ENCODE results near the gene KRTAP5-8. TPM values are rescaled to one million over a fixed set of nuclear protein-coding genes. Genes with fewer than 3 reads are reported as not detected.
"Not testable (repeated sequence)": the region's sequence is repeated elsewhere in the genome, so short reads cannot be mapped to it uniquely, and the experiment has no call there.

The KRTAP5-8 gene
- total RNA-seq, 8 experiments from 2014 or later = 0.11 to 0.81 (median 0.37) TPM; not detected in 1

DNA sequence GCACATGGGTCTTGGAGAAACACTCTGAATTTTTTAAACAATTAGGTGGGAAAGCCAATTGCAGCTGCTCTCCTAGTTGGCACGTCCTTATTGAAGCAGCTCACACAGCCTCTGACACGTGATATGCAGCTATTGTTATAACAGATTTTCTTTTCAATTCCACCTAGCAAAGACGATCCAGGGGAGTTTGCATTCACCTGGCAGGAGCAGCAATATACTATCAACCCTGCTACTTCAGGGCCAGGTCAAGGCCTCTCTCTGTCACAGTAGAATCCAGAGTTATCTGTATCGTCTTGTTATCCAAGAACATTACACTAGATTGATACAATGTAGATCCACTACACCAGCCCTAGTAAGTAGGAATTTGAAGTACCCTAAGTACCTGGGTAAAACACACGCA, 36.6 kb downstream of the KRTAP5-8 start:
- no peak overlapping the region for H3K4me3 ChIP-seq
- peaks cover 9 to 10% of the 10 kb centered on the region in 2 donors for H3K4me1 ChIP-seq (replicated peaks in 1 of 2)
- WGBS, 10 experiments = 16 to 80% (median 65%) methylated on average over 1 to 3 of the region's 5 CpGs
- no peak overlapping the region for H3K27ac ChIP-seq
- ATAC-seq (replicated peaks in 6 of 8) = no peak
- in situ Hi-C loops (cut with MboI; ENCODE audit: low pct_unique_long_range_greater_than_20kb in 2 of 9, low sequenced_read_pairs in 9 of 9, unreplicated experiment in 9 of 9) = no loop called here

DNA sequence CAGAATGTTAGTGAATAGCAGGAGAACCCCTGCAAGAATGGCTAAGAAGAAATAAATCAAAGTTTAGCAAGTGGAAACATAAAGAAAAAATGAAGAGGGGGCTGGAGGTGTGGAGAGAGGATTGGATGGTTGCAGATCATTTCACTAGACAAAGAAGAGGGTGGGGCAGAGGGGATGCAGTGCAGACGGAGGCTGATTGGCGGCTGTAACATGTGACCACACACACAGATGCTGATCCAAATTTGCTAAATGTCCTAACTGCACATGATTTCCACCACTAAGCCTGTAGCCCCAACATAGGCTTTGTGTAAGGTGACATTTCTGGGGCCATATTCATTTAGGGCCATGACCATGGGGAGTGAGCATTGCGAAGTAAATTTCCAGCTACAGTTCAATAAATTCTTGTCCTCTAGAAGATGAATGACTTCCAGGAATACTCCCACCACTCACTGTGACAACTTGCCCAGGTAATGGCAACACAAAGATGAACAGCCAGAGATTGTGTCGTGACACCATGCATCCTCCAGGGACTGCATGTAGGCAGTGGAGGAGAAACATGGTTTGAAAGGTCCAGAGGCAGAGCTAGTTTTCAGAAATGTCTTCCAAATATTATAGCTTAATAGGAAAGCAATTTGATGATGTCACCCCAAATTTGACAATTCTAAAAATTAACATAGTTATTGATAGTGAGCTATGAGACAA, 38.0 kb downstream of the KRTAP5-8 start:
- in situ Hi-C loops (cut with MboI; ENCODE audit: low pct_unique_long_range_greater_than_20kb in 2 of 9, low sequenced_read_pairs in 9 of 9, unreplicated experiment in 9 of 9) = no loop called here
- H3K4me1 ChIP-seq (replicated peaks in 1 of 2) = peaks cover 9 to 10% of the 10 kb centered on the region in 2 donors
- no peak overlapping the region for H3K27ac ChIP-seq
- no peak overlapping the region for H3K4me3 ChIP-seq
- 33 to 81% (median 69%) methylated on average over 1 to 3 of the region's 4 CpGs; no CpG with 5 or more reads in 2 of the 10 experiments for WGBS, 10 experiments
- ATAC-seq (replicated peaks in 6 of 8) = peak in 5 of 8 experiments; percentile 40 to 76 (median 57)

GRCh38 chr11:71576688-71577465, 39.1 kb downstream of the KRTAP5-8 start:
- in situ Hi-C loops (cut with MboI; ENCODE audit: low pct_unique_long_range_greater_than_20kb in 2 of 9, low sequenced_read_pairs in 9 of 9, unreplicated experiment in 9 of 9) = not testable (repeated sequence)
- 97 to 100% methylated on average over 1 to 5 of the region's 41 CpGs; no CpG with 5 or more reads in 8 of the 10 experiments for WGBS, 10 experiments

DNA sequence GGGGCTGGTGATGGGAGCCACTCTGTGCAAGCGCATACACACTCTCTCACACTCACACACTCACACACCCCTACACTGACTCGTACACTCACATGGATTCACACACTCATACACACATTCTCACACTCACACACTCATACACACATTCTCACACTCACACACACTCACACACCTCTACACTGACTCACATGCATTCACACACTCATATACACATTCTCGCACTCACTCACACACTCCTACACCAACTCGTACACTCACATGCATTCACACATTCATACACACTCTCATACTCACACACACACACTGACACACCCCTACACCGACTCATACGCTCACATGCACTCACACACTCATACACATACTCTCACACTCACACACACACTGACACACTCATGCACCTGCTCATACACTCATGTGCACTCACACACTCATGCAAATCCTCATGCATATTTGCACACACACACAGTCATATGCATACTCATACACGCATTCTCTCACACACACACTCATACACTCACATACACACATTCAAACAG, 39.7 kb downstream of the KRTAP5-8 start:
- in situ Hi-C loops (cut with MboI; ENCODE audit: low pct_unique_long_range_greater_than_20kb in 2 of 9, low sequenced_read_pairs in 9 of 9, unreplicated experiment in 9 of 9) = no loop called here
- Histone ChIP-seq H3K27ac (no peak overlapping the region), H3K4me1 (replicated peaks in 1 of 2) (peaks cover 9 to 10% of the 10 kb centered on the region in 2 donors), H3K4me3 (no peak overlapping the region)
- 17 to 100% (median 76%) methylated on average over 1 to 6 of the region's 7 CpGs; no CpG with 5 or more reads in 3 of the 10 experiments for WGBS, 10 experiments
- ATAC-seq (replicated peaks in 6 of 8) = no peak

More at GRCh38 chr11:71576688-71577465, 39.1 kb downstream of the KRTAP5-8 start:
- peaks cover 9 to 10% of the 10 kb centered on the region in 2 donors for H3K4me1 ChIP-seq (replicated peaks in 1 of 2)
- not testable (repeated sequence) for H3K27ac ChIP-seq; ATAC-seq (replicated peaks in 6 of 8); H3K4me3 ChIP-seq

GRCh38 chr11:71579513-71579912, 41.7 kb downstream of the KRTAP5-8 start:
- peaks cover 9 to 10% of the 10 kb centered on the region in 2 donors for H3K4me1 ChIP-seq (replicated peaks in 1 of 2)
- in situ Hi-C loops (cut with MboI; ENCODE audit: low pct_unique_long_range_greater_than_20kb in 2 of 9, low sequenced_read_pairs in 9 of 9, unreplicated experiment in 9 of 9); H3K4me3 ChIP-seq; H3K27ac ChIP-seq: not testable (repeated sequence)
- WGBS, 10 experiments = 67 to 75% methylated on average over 3 to 4 of the region's 7 CpGs; no CpG with 5 or more reads in 8 of the 10 experiments
- ATAC-seq (replicated peaks in 6 of 8) = peak in 4 of 8 experiments; percentile 15 to 86 (median 52)

- Histone ChIP-seq H3K27ac (no peak overlapping the region), H3K4me1 (replicated peaks in 1 of 2) (peaks cover 8 to 9% of the 10 kb centered on the region in 2 donors), H3K4me3 (no peak overlapping the region)
- 0 to 29% (median 15%) methylated on average over 2 to 7 of the region's 8 CpGs; no CpG with 5 or more reads in 1 of the 10 experiments for WGBS, 10 experiments
- in situ Hi-C loops (cut with MboI; ENCODE audit: low pct_unique_long_range_greater_than_20kb in 2 of 9, low sequenced_read_pairs in 9 of 9, unreplicated experiment in 9 of 9) = no loop called here
- peak; percentile 40 to 89 (median 60) for ATAC-seq (replicated peaks in 6 of 8)
Measured at GRCh38 chr11:71580057-71581003, 42.5 kb downstream of the KRTAP5-8 start.

DNA sequence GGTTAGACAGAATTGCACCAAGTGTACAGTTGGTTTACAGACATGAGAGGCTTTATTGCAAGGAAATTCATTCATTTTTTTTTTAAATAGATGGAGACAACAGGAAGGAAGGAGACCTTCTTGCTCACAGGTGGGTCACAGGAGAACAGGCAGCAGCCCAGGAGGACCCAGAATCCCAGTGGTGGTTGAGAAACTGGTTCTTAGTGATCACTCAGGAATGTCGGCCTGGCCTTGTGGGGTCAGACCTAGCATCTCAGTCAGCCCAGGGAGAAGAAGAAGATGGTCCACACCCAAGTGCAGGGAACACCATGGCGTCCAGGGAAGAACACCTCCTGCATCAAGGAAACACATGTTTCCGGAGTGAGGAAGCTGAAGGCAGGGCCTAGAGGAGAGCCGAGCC, 44.0 kb downstream of the KRTAP5-8 start:
- peaks cover 0 to 8% of the 10 kb centered on the region in 2 donors for H3K4me1 ChIP-seq (replicated peaks in 1 of 2)
- no peak overlapping the region for H3K4me3 ChIP-seq
- 48 to 100% (median 100%) methylated on average over 2 to 3 of the region's 4 CpGs; no CpG with 5 or more reads in 7 of the 10 experiments for WGBS, 10 experiments
- in situ Hi-C loops (cut with MboI; ENCODE audit: low pct_unique_long_range_greater_than_20kb in 2 of 9, low sequenced_read_pairs in 9 of 9, unreplicated experiment in 9 of 9) = no loop called here
- H3K27ac ChIP-seq = no peak overlapping the region
- no peak for ATAC-seq (replicated peaks in 6 of 8)

- in situ Hi-C loops (cut with MboI; ENCODE audit: low pct_unique_long_range_greater_than_20kb in 2 of 9, low sequenced_read_pairs in 9 of 9, unreplicated experiment in 9 of 9) = no loop called here
- Histone ChIP-seq H3K4me1 (replicated peaks in 1 of 2) (peaks cover 0 to 8% of the 10 kb centered on the region in 2 donors), H3K4me3 (no peak within 1 kb of the TSS), H3K27ac (no peak within 1 kb of the TSS)
- ATAC-seq (replicated peaks in 6 of 8) = no peak
- WGBS, 10 experiments = 20 to 90% methylated on average over 1 to 2 of the region's 3 CpGs; no CpG with 5 or more reads in 8 of the 10 experiments
Measured at GRCh38 chr11:71582309-71582895, 44.6 kb downstream of the KRTAP5-8 start, which contains the start of gene KRTAP5-11. KRTAP5-11 (minus strand) TSS chr11:71582875; CDS start chr11:71582837, 38 bp downstream.

DNA sequence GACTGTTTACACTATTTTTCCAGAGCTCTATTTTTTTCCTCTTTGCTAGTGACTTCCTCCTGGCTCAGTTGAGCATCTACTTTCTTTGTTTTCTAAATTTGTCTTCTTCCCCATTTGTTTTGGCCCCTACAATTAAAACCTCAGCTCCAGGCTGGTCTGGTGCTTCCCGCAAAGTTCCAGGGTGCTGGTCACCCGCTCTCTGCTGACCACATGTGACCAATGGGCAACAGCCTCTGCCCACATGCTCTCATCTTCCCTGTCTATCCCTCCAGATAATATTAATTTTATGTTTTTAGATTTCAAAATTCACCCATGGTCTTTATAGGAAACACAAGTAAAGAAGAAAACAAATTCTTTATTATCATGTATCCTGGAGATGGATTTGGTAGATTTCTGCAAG, 45.1 kb downstream of the KRTAP5-8 start:
- H3K4me3 ChIP-seq; ATAC-seq (replicated peaks in 6 of 8); H3K27ac ChIP-seq; in situ Hi-C loops (cut with MboI; ENCODE audit: low pct_unique_long_range_greater_than_20kb in 2 of 9, low sequenced_read_pairs in 9 of 9, unreplicated experiment in 9 of 9); H3K4me1 ChIP-seq (replicated peaks in 1 of 2): not testable (repeated sequence)
- WGBS, 10 experiments = 33 to 100% (median 92%) methylated on average over 2 of the region's 2 CpGs; no CpG with 5 or more reads in 3 of the 10 experiments

GRCh38 chr11:71585673-71586072, 47.8 kb downstream of the KRTAP5-8 start:
- H3K27ac ChIP-seq; ATAC-seq (replicated peaks in 6 of 8); H3K4me3 ChIP-seq; H3K4me1 ChIP-seq (replicated peaks in 1 of 2); in situ Hi-C loops (cut with MboI; ENCODE audit: low pct_unique_long_range_greater_than_20kb in 2 of 9, low sequenced_read_pairs in 9 of 9, unreplicated experiment in 9 of 9): not testable (repeated sequence)
- 20 to 100% (median 70%) methylated on average over 1 to 5 of the region's 5 CpGs for WGBS, 10 experiments

DNA sequence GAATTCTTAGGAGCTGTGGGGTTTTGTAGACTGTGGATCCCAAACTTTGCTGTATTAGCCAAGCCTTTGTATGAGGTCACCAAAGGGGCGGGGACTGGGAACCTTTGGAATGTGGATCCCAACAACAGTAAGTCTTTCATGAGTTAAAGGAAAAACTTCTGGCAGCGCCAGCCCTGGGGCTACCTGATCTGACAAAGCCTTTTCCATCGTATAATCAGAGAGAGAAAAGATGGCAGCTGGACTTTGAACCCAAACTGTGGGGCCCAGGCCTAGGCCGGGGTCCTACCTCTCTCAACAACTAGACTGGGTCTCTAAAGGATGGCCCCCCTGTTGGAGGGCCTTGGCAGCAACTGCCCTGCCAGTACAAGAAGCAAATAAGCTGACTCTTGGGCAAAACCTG, 50.5 kb downstream of the KRTAP5-8 start:
- WGBS, 10 experiments = 33 to 100% (median 86%) methylated on average over 1 of the region's 4 CpGs; no CpG with 5 or more reads in 5 of the 10 experiments
- H3K4me1 ChIP-seq (replicated peaks in 1 of 2); ATAC-seq (replicated peaks in 6 of 8); H3K4me3 ChIP-seq; in situ Hi-C loops (cut with MboI; ENCODE audit: low pct_unique_long_range_greater_than_20kb in 2 of 9, low sequenced_read_pairs in 9 of 9, unreplicated experiment in 9 of 9); H3K27ac ChIP-seq: not testable (repeated sequence)
